Activated CD8-positive, alpha-beta memory T cell treated with anti-CD3 and anti-CD28 coated beads for 1 hour (primary cell): ENCODE results near the gene GPAT3.
A peak's percentile ranks its signal among the peaks of the same experiment; 100 is the strongest.

Experiments used
- DNase-seq, 2 donors: peaks; one replicate each; pipeline ENCODE4 v3.0.0-alpha.2; 2020; ENCODE audit warnings: low read depth in 1 of 2; ENCODE audit errors: extremely low read depth in 1 of 2

Gene GPAT3

DNA sequence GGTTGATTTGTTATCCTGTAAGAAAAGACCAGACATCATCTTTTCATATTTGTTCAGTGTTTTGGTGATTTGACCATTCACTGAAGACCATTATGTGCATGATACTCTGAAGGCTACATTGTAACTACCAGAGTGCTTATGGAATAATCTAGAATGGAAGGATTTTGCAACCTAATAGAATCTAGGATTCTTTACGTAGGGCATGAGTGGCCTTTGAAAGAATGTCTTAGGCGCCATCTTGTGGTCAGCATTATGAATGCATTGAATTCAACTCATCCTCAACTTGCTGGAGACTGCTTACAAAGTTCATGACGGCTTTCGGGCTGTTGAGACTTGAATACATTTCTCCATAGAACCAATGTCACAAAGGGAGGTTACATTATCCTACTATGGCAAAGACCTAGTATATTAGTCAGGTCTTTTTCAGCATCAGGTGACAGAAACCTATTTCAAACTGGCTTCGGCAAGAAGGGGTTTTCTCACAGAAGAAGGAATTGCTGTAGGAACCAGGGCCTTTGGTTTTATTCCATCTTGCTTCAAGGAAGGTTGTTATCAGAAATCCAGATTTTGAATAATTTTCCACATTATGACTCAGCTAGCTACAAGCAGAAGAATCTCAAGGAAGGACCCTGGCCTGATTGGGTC lies 104.1 kb downstream of the GPAT3 start:
- DNase-seq, result peak; percentile 5 to 13

DNA sequence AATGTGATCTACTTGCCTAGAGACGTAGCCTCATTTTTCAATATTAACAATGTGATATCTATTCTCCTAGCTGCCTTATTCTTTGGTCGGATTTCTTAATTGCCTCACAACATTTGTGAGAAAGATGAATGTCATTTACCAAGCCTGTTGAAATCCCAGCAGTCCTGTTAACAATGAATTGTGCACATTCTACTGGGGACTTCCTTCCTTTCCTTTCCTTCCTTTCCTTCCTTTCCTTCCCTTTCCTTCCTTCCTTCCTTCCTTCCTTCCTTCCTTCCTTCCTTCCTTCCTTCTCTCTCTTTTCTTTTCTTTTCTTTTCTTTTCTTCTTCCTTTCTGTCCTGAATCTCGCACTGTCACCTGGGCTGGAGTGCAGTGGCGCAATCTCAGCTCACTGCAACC lies 107.1 kb downstream of the GPAT3 start:
- no peak for DNase-seq

DNA sequence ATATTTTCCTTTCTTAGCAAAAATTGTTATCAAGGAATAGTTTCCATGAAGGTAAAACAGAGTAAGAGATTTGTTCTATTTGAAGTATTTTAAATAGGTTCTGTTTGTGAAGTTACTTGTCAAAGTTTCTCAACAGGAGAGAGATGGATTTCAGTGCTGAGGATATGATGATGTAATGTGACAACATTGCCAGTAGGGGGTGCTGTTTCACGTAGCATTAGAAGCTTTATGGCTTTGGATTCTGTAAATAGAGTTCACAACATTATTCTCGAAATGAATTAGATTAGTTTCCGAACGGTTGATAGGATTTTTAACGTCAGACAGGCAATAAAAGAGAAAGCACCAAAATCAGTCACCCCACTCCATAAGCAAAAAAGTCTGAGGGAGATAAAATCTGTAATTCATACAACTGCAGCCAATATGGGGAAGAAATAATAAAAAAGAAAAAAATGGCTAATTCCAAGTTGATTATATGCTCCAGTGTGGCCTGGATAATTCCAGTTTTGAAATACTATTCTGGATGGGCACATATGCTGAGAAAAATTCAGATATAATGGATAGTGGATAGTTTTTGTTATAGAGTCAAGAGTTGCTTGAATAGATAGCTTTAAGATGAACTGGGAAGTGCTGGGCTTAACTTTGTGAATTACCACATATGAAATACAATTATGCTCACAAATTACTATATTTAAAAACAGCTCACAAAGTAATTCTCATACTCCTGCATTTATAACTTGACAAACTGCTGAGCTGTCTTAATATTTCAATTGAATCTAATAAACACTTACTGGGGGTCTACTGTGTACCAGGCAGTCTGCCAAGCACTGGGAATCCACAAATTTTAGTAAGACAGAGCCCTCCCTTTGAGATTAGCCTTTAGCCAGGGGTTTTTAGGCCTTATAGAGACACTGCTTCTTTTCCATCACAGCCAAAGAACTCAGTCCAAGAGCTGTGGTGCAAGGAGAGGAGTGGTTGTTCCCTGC lies 109.1 kb downstream of the GPAT3 start:
- no peak for DNase-seq

DNA sequence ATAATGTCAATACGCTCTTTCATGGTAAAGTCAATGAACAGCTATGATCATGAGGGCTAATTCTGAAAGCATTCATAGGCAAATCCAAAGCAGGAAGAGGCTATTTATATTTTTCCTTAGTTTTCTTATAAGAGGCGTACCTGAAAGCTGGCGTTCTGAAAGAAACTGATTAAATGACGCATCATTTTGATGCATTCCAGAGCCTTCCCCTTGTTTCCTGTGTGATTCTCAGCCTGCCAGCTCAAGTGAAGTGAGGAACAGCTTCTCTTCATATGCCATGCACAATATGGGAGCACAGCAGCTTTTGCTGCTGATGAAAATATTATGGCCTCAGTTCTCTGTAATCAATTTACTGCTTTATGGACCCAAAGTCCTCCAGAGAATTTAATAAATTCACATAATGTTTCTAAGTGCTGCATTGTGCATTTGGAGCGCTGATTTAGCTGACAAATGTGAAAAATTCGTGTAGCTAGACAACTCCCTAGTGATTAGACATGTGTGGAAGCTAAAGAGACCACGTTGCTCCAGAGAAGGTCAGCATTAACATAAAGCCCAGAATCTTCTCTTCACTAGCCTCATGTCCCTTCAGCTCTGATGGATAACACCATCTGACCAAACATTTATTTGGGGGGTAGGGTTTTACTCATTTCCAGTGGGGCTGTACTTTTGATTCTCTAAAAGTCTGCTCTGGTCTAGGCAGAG lies 110.8 kb downstream of the GPAT3 start:
- DNase-seq, result no peak

DNA sequence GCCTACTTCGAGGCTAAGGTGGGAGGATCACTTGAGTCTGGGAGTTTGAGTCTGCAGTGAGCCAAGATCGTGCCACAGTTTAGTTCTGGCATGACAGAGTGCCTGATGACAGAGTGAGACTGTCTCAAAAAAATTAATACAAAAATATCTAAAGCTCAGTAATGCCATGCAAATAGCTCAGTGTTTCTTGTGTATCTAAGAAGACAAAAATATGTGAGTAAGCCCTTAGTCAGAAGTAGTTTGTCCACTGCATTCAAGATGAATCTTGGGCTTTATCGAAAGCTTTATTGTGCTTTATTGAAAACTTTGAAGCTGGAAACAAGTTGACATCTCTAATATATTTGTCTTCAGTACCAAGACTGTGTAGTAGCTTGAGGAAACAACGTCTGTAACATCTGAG lies 115.9 kb downstream of the GPAT3 start:
- no peak for DNase-seq
